NCI-H1417 (cell line): Measurements from ENCODE around the gene IQGAP2.

Experiments
- DNase-seq, 3 experiments: peaks; one replicate each; lab custom pipeline; 2025; lab: John Stamatoyannopoulos, UW

Gene IQGAP2

GRCh38 chr5:76385540-76385939 is 17.5 kb upstream of the IQGAP2 start:
- DNase-seq, result no peak

GRCh38 chr5:76386360-76386759 is 16.7 kb upstream of the IQGAP2 start:
- no peak for DNase-seq

GRCh38 chr5:76388236-76388635 is 14.8 kb upstream of the IQGAP2 start:
- no peak for DNase-seq

- DNase-seq, result no peak
Measured at GRCh38 chr5:76388791-76389512, 14.1 kb upstream of the IQGAP2 start.

- DNase-seq, result no peak
Measured at GRCh38 chr5:76389513-76390154, 13.5 kb upstream of the IQGAP2 start.

- DNase-seq, result no peak
Measured at GRCh38 chr5:76391014-76391413, 12.1 kb upstream of the IQGAP2 start.

- DNase-seq, result no peak
Measured at GRCh38 chr5:76393035-76393680, 9.9 kb upstream of the IQGAP2 start.

GRCh38 chr5:76397200-76397599 is 5.9 kb upstream of the IQGAP2 start:
- DNase-seq, result no peak

- DNase-seq, result no peak
Measured at GRCh38 chr5:76399268-76399667, 3.8 kb upstream of the IQGAP2 start.

GRCh38 chr5:76400466-76400865 is 2.6 kb upstream of the IQGAP2 start:
- DNase-seq, result no peak

- no peak for DNase-seq
Measured at GRCh38 chr5:76401801-76402250, 1.3 kb upstream of the IQGAP2 start.

GRCh38 chr5:76402251-76402885 is 717 bp upstream of the IQGAP2 start:
- DNase-seq, result no peak

GRCh38 chr5:76403766-76404222 is 709 bp downstream of the IQGAP2 start:
- DNase-seq, result no peak

- DNase-seq, result no peak
Measured at GRCh38 chr5:76404223-76405211, 1.4 kb downstream of the IQGAP2 start.

- peak in 1 of 3 experiments; percentile 40 for DNase-seq
Measured at GRCh38 chr5:76406014-76406413, 2.9 kb downstream of the IQGAP2 start.

- no peak for DNase-seq
Measured at GRCh38 chr5:76406673-76407072, 3.6 kb downstream of the IQGAP2 start.

- DNase-seq, result no peak
Measured at GRCh38 chr5:76408104-76408654, 5.1 kb downstream of the IQGAP2 start.

GRCh38 chr5:76412511-76412910 is 9.4 kb downstream of the IQGAP2 start:
- no peak for DNase-seq

- no peak for DNase-seq
Measured at GRCh38 chr5:76413746-76414145, 10.7 kb downstream of the IQGAP2 start.

- DNase-seq, result no peak
Measured at GRCh38 chr5:76414788-76415187, 11.7 kb downstream of the IQGAP2 start.

- DNase-seq, result no peak
Measured at GRCh38 chr5:76415855-76416254, 12.8 kb downstream of the IQGAP2 start.
